Vagina (tissue), 2 donors: Measurements from ENCODE around the gene ZNF490. TPM values are rescaled to one million over a fixed set of nuclear protein-coding genes. Genes with fewer than 3 reads are reported as not detected.

ENCODE experiments used
- DNase-seq, 2 donors: peaks; one replicate each; pipeline ENCODE4 v3.0.0-alpha.2; 2017; ENCODE audit errors: extremely low spot score in 2 of 2
- H3K27ac ChIP-seq: fragments of 200-600 bp; sonication (generic); one replicate; pipeline ENCODE4 v1.5.1; 2019
- H3K27me3 ChIP-seq: fragments of 200-600 bp; sonication (generic); one replicate; pipeline ENCODE4 v1.5.1; 2019
- H3K36me3 ChIP-seq, 2 donors: fragments of 200-600 bp; sonication (generic); one replicate each; pipeline ENCODE4 v1.5.1; 2017 to 2019
- H3K4me1 ChIP-seq: fragments of 200-600 bp; sonication (generic); one replicate; pipeline ENCODE4 v1.5.1; 2019
- H3K4me3 ChIP-seq, 2 donors: fragments of 200-600 bp; sonication (generic); 1 replicate in 1 of 2; 2 replicates in 1 of 2; pipeline ENCODE4 v1.5.1; 2016 to 2019
- H3K9me3 ChIP-seq: fragments of 200-600 bp; sonication (generic); one replicate; pipeline ENCODE4 v1.5.1; 2019
- POLR2A ChIP-seq, 2 donors: fragments of 450-650 bp; IDR thresholded peaks; one replicate each; pipeline ENCODE4 v1.6.1; 2017; ENCODE audit warnings: antibody characterized with exemption in 2 of 2, mild to moderate bottlenecking in 2 of 2, moderate library complexity in 2 of 2
- POLR2AphosphoS5 ChIP-seq, 2 donors: sonication (generic); formaldehyde crosslinking; IDR thresholded peaks; one replicate each; pipeline ENCODE4 v1.9.0; 2017; ENCODE audit warnings: antibody characterized with exemption in 2 of 2, mild to moderate bottlenecking in 2 of 2, low read depth in 1 of 2; ENCODE audit not compliant: insufficient read depth in 1 of 2
- intact Hi-C: fragments of 100-400 bp; cut with DNase I; formaldehyde crosslinking; loops from one replicate; pipeline ENCODE4 v1.15.1; 2023
- total RNA-seq: library from RNA; depleted of rRNA; stranded (reverse); fragments of >200 nt; gene quantifications from one replicate; pipeline ENCODE4 v1.2.3, GENCODE V29; 2016
- TF ChIP-seq, protein P1 (sequence below), 3 experiments: fragments of 450-650 bp in 2 of 3; fragments of 200-600 bp in 1 of 3; sonication (generic) in 1 of 3; IDR thresholded peaks; one replicate each; pipeline ENCODE4 v1.5.1; 2017 to 2019; ENCODE audit warnings: antibody characterized with exemption in 3 of 3, mild to moderate bottlenecking in 2 of 3, moderate library complexity in 2 of 3

ZNF490 gene
- total RNA-seq, 1 donor from 2014 or later, result 4.9 TPM

DNA sequence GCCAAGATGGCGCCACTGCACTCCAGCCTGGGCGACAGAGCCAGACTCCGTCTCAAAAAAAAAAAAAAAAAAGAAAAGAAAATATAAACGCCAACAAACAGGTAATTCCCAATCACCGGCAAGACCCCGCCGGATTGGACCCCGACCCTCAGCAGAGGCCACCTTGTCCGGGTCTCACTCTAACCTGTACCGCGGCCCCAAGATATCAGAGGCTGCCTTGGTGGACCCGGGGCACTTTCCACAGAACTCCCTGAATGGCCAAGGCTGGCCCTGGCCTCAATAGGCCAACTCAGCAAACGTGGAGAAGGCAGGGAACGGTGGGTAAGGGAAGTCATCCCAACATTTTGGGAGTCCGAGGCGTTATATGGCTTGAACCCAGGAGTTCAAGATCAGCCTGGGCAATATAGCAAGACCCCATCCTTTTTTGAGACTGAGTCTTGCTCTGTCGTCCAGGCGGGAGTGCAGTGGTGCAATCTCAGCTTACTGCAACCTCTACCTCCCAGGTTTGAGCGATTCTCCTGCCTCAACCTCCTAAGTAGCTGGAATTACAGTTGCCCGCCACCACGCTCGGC is 28.1 kb upstream of the ZNF490 start:
- intact Hi-C loops, result no loop called here
- H3K9me3 ChIP-seq, result no peaks in the 10 kb centered on the region
- no peaks in the 10 kb centered on the region for H3K27me3 ChIP-seq
- H3K4me1 ChIP-seq, result peaks cover 12% of the 10 kb centered on the region
- no peak for DNase-seq
- H3K4me3 ChIP-seq, result no peak overlapping the region
- no peaks in the 10 kb centered on the region for H3K36me3 ChIP-seq
- TF ChIP-seq, protein P1, sequence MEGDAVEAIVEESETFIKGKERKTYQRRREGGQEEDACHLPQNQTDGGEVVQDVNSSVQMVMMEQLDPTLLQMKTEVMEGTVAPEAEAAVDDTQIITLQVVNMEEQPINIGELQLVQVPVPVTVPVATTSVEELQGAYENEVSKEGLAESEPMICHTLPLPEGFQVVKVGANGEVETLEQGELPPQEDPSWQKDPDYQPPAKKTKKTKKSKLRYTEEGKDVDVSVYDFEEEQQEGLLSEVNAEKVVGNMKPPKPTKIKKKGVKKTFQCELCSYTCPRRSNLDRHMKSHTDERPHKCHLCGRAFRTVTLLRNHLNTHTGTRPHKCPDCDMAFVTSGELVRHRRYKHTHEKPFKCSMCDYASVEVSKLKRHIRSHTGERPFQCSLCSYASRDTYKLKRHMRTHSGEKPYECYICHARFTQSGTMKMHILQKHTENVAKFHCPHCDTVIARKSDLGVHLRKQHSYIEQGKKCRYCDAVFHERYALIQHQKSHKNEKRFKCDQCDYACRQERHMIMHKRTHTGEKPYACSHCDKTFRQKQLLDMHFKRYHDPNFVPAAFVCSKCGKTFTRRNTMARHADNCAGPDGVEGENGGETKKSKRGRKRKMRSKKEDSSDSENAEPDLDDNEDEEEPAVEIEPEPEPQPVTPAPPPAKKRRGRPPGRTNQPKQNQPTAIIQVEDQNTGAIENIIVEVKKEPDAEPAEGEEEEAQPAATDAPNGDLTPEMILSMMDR (IDR thresholded peaks at IDR 0.05), result no peak
- TF ChIP-seq POLR2A (IDR thresholded peaks at IDR 0.05), result no peak
- no peak for TF ChIP-seq POLR2AphosphoS5 (IDR thresholded peaks at IDR 0.05; ENCODE audit: insufficient read depth in 1 of 2, low read depth in 1 of 2)
- no peak overlapping the region for H3K27ac ChIP-seq

DNA sequence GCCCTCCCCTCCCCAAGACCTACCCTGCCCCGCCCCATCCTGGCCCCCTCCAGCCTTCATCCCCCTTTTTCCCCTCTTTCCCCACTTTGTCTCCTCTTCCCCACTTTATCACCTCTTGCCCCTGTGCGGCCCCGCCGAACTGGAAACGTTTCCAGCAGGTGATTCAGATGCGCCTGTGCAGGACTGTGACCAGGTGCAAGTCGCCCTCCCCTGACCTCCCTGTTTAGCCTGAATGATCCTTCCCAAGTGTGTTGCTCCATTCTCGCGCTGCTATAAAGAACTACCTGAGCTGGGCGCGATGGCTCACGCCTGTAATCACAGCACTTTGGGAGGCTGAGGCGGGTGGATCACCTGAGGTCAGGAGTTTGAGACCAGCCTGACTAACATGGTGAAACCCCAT is 26.0 kb upstream of the ZNF490 start:
- Histone ChIP-seq H3K27ac (no peak overlapping the region), H3K9me3 (no peaks in the 10 kb centered on the region), H3K4me3 (no peak overlapping the region), H3K27me3 (no peaks in the 10 kb centered on the region), H3K36me3 (no peaks in the 10 kb centered on the region), H3K4me1 (peaks cover 12% of the 10 kb centered on the region)
- TF ChIP-seq POLR2A (IDR thresholded peaks at IDR 0.05) (no peak), POLR2AphosphoS5 (IDR thresholded peaks at IDR 0.05; ENCODE audit: insufficient read depth in 1 of 2, low read depth in 1 of 2) (no peak)
- TF ChIP-seq, protein P1 (IDR thresholded peaks at IDR 0.05), result no peak
- intact Hi-C loops, result no loop called here
- DNase-seq, result no peak

DNA sequence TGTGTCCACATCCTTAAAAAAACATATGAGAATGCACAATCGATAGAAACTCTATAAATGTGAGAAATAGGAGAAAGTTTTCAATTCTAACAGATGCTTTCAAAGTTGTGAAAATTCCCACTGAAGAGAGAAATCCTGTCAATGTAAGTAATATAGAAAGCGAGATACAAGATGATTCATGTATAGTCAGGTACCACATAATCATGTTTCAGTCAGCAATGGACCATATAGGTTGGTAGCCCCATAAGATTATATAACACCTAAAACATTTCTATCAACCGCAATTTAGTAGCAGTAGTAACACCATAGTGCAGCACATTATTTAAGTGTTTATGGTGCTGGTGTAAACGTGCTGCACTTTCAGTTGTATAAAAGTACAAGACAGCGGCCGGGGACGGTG is 18.6 kb upstream of the ZNF490 start:
- no peaks in the 10 kb centered on the region for H3K27me3 ChIP-seq
- H3K9me3 ChIP-seq, result peaks cover 6% of the 10 kb centered on the region
- no peak overlapping the region for H3K4me3 ChIP-seq
- intact Hi-C loops, result no loop called here
- no peak overlapping the region for H3K27ac ChIP-seq
- no peak for TF ChIP-seq POLR2A (IDR thresholded peaks at IDR 0.05)
- no peaks in the 10 kb centered on the region for H3K4me1 ChIP-seq
- peaks cover 6 to 54% of the 10 kb centered on the region in 2 donors for H3K36me3 ChIP-seq
- no peak for DNase-seq

DNA sequence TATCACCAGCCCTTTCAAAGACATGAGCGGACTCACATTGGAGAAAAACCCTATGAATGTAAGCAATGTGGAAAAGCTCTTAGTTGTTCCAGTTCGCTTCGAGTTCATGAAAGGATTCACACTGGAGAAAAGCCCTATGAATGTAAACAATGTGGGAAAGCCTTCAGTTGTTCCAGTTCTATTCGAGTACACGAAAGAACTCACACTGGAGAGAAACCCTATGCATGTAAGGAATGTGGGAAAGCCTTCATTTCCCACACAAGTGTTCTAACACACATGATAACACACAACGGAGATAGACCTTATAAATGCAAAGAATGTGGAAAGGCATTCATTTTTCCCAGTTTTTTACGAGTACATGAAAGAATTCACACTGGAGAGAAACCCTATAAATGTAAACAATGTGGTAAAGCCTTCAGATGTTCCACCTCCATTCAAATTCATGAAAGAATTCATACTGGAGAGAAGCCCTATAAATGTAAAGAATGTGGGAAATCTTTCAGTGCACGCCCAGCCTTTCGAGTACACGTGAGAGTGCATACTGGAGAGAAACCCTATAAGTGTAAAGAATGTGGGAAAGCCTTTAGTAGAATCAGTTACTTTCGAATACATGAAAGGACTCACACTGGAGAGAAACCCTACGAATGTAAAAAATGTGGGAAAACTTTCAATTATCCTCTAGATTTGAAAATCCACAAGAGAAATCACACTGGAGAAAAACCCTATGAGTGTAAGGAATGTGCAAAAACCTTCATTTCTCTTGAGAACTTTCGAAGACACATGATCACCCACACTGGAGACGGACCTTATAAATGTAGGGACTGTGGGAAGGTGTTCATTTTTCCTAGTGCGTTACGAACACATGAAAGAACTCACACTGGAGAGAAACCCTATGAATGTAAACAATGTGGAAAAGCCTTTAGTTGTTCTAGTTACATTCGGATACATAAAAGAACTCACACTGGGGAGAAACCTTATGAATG is 17.7 kb upstream of the ZNF490 start:
- intact Hi-C loops, result no loop called here
- no peak for DNase-seq
- Histone ChIP-seq H3K27me3 (no peaks in the 10 kb centered on the region), H3K4me1 (no peaks in the 10 kb centered on the region), H3K4me3 (no peak overlapping the region), H3K9me3 (peaks cover 6% of the 10 kb centered on the region), H3K27ac (no peak overlapping the region), H3K36me3 (peaks cover 6 to 62% of the 10 kb centered on the region in 2 donors)
- no peak for TF ChIP-seq POLR2A (IDR thresholded peaks at IDR 0.05)
- no peak for TF ChIP-seq POLR2AphosphoS5 (IDR thresholded peaks at IDR 0.05; ENCODE audit: insufficient read depth in 1 of 2, low read depth in 1 of 2)
- TF ChIP-seq, protein P1 (IDR thresholded peaks at IDR 0.05), result no peak

DNA sequence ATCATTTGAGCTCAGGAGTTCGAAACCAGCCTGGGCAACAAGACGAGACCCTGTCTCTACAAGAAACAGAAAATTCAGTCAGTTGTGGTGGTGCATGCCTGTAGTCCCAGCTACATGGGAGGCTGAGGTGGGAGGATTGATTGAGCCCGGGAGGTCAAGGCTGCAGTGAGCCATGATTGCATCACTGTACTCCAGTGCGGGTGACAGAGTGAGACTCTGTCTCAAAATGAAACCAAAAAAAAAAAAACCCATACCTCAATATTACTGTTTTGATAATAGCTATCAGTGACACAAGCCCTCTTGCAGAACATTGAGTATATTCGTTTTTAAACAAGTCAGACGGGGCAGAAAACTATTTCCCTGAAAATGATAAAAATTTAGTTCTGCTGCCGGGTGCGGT is 16.3 kb upstream of the ZNF490 start:
- H3K36me3 ChIP-seq, result peaks cover 6 to 62% of the 10 kb centered on the region in 2 donors
- H3K27ac ChIP-seq, result no peak overlapping the region
- peaks cover 6% of the 10 kb centered on the region for H3K9me3 ChIP-seq
- no peak for TF ChIP-seq POLR2A (IDR thresholded peaks at IDR 0.05)
- TF ChIP-seq, protein P1 (IDR thresholded peaks at IDR 0.05), result no peak
- no peak for TF ChIP-seq POLR2AphosphoS5 (IDR thresholded peaks at IDR 0.05; ENCODE audit: insufficient read depth in 1 of 2, low read depth in 1 of 2)
- DNase-seq, result no peak
- H3K4me3 ChIP-seq, result no peak overlapping the region
- intact Hi-C loops, result loop anchor here (2.0 kb wide), 1 partner anchor 50 kb away; no protein-coding TSS in a partner anchor
- no peaks in the 10 kb centered on the region for H3K27me3 ChIP-seq
- H3K4me1 ChIP-seq, result peaks cover 10% of the 10 kb centered on the region
